SK-N-SH treated with all-trans-retinoic acid at 6 μM for 48 hours (cell line): ENCODE data around the gene FLRT2.

Source experiments
- ARNTL ChIP-seq: fragments of 450-650 bp; formaldehyde crosslinking; IDR thresholded peaks from 2 replicates; pipeline ENCODE4 v1.5.0; 2020; ENCODE audit warnings: low read depth, mild to moderate bottlenecking, moderate library complexity, borderline replicate concordance
- CREB5 ChIP-seq: fragments of 250-450 bp; sonication (Bioruptor Pico); IDR thresholded peaks from 2 replicates; pipeline ENCODE4 v1.5.1; 2020; ENCODE audit warnings: low read depth, mild to moderate bottlenecking, moderate library complexity
- CSDC2 ChIP-seq: fragments of 250-450 bp; sonication (Bioruptor Pico); IDR thresholded peaks from 2 replicates; pipeline ENCODE4 v1.5.0; 2020; ENCODE audit warnings: mild to moderate bottlenecking, moderate library complexity
- CSRNP3 ChIP-seq: fragments of 250-450 bp; sonication (Bioruptor Pico); IDR thresholded peaks from 2 replicates; pipeline ENCODE4 v1.5.1; 2021; ENCODE audit warnings: mild to moderate bottlenecking, moderate library complexity
- GLIS3 ChIP-seq: fragments of 250-450 bp; sonication (Bioruptor Pico); IDR thresholded peaks from 2 replicates; pipeline ENCODE4 v1.5.0; 2020; ENCODE audit warnings: mild to moderate bottlenecking, moderate library complexity
- PATZ1 ChIP-seq: fragments of 250-450 bp; sonication (Bioruptor Pico); IDR thresholded peaks from 2 replicates; pipeline ENCODE4 v1.8.0; 2020; ENCODE audit warnings: mild to moderate bottlenecking, moderate library complexity, borderline replicate concordance
- RARB ChIP-seq: fragments of 250-450 bp; sonication (Bioruptor Pico); IDR thresholded peaks from 2 replicates; pipeline ENCODE4 v1.8.0; 2021; ENCODE audit warnings: mild to moderate bottlenecking, moderate library complexity
- TCF4 ChIP-seq: fragments of 250-450 bp; sonication (Bioruptor Pico); IDR thresholded peaks from 2 replicates; pipeline ENCODE4 v1.8.0; 2021; ENCODE audit warnings: mild to moderate bottlenecking, moderate library complexity, borderline replicate concordance
- TOX ChIP-seq: fragments of 250-450 bp; sonication (Bioruptor Pico); IDR thresholded peaks from 2 replicates; pipeline ENCODE4 v1.8.0; 2021; ENCODE audit warnings: mild to moderate bottlenecking, moderate library complexity, borderline replicate concordance
- ZC3H10 ChIP-seq: fragments of 250-450 bp; sonication (Bioruptor Pico); IDR thresholded peaks from 2 replicates; pipeline ENCODE4 v1.5.1; 2021; ENCODE audit warnings: mild to moderate bottlenecking, moderate library complexity
- ZFP3 ChIP-seq: fragments of 250-450 bp; sonication (Bioruptor Pico); IDR thresholded peaks from 2 replicates; pipeline ENCODE4 v1.5.0; 2020; ENCODE audit warnings: mild to moderate bottlenecking, moderate library complexity
- ZFP30 ChIP-seq: fragments of 450-650 bp; formaldehyde crosslinking; IDR thresholded peaks from 2 replicates; pipeline ENCODE4 v1.5.0; 2022; ENCODE audit warnings: mild to moderate bottlenecking, moderate library complexity
- ZNF70 ChIP-seq: fragments of 450-650 bp; formaldehyde crosslinking; IDR thresholded peaks from 2 replicates; pipeline ENCODE4 v1.5.0; 2020; ENCODE audit warnings: mild to moderate bottlenecking, moderate library complexity

GRCh38 chr14:85581691-85582090 lies 51.7 kb downstream of the FLRT2 start:
- no peak for TF ChIP-seq TCF4 (CRISPR knock-in tag)
- TF ChIP-seq ZNF70 (CRISPR knock-in tag) = no peak
- no peak for TF ChIP-seq CREB5 (CRISPR knock-in tag)
- no peak for TF ChIP-seq TOX (CRISPR knock-in tag)
- TF ChIP-seq ZC3H10 (CRISPR knock-in tag) = no peak
- TF ChIP-seq GLIS3 (CRISPR knock-in tag) = no peak
- no peak for TF ChIP-seq ZFP3 (CRISPR knock-in tag)
- no peak for TF ChIP-seq PATZ1 (CRISPR knock-in tag)
- no peak for TF ChIP-seq ZFP30 (CRISPR knock-in tag)
- no peak for TF ChIP-seq RARB (CRISPR knock-in tag)
- TF ChIP-seq CSDC2 (CRISPR knock-in tag) = no peak
- no peak for TF ChIP-seq CSRNP3 (CRISPR knock-in tag)
- no peak for TF ChIP-seq ARNTL
